SK-N-SH treated with all-trans-retinoic acid at 6 μM for 48 hours (cell line): ENCODE data around the gene TDRD9.

Experiments used
- ATAC-seq: fragments of 200-7000 bp; cut with Tn5 transposase; 3 replicates; pipeline ENCODE4 v1.9.1; 2020; ENCODE audit warnings: mild to moderate bottlenecking, moderate library complexity
- ARNTL ChIP-seq: fragments of 450-650 bp; formaldehyde crosslinking; IDR thresholded peaks from 2 replicates; pipeline ENCODE4 v1.5.0; 2020; ENCODE audit warnings: low read depth, mild to moderate bottlenecking, moderate library complexity, borderline replicate concordance
- BACH2 ChIP-seq: fragments of 250-450 bp; sonication (Bioruptor Pico); IDR thresholded peaks from 2 replicates; pipeline ENCODE4 v1.9.0; 2021; ENCODE audit warnings: mild to moderate bottlenecking, borderline replicate concordance
- CREB5 ChIP-seq: fragments of 250-450 bp; sonication (Bioruptor Pico); IDR thresholded peaks from 2 replicates; pipeline ENCODE4 v1.5.1; 2020; ENCODE audit warnings: low read depth, mild to moderate bottlenecking, moderate library complexity
- CSDC2 ChIP-seq: fragments of 250-450 bp; sonication (Bioruptor Pico); IDR thresholded peaks from 2 replicates; pipeline ENCODE4 v1.5.0; 2020; ENCODE audit warnings: mild to moderate bottlenecking, moderate library complexity
- CSRNP3 ChIP-seq: fragments of 250-450 bp; sonication (Bioruptor Pico); IDR thresholded peaks from 2 replicates; pipeline ENCODE4 v1.5.1; 2021; ENCODE audit warnings: mild to moderate bottlenecking, moderate library complexity
- GLIS3 ChIP-seq: fragments of 250-450 bp; sonication (Bioruptor Pico); IDR thresholded peaks from 2 replicates; pipeline ENCODE4 v1.5.0; 2020; ENCODE audit warnings: mild to moderate bottlenecking, moderate library complexity
- ISL1 ChIP-seq: fragments of 250-450 bp; sonication (Bioruptor Pico); IDR thresholded peaks from 2 replicates; pipeline ENCODE4 v2.1.2; 2022; ENCODE audit warnings: mild to moderate bottlenecking, moderate library complexity
- OSR1 ChIP-seq: fragments of 250-450 bp; sonication (Bioruptor Pico); IDR thresholded peaks from 2 replicates; pipeline ENCODE4 v1.8.0; 2022; ENCODE audit warnings: moderate library complexity, mild to moderate bottlenecking, inconsistent platforms
- POU6F1 ChIP-seq: fragments of 250-450 bp; sonication (Bioruptor Pico); IDR thresholded peaks from 2 replicates; pipeline ENCODE4 v1.8.0; 2021; ENCODE audit warnings: low read depth, mild to moderate bottlenecking, moderate library complexity, borderline replicate concordance
- PPARA ChIP-seq: fragments of 250-450 bp; sonication (Bioruptor Pico); IDR thresholded peaks from 2 replicates; pipeline ENCODE4 v1.5.0; 2020; ENCODE audit warnings: mild to moderate bottlenecking, borderline replicate concordance
- RARB ChIP-seq: fragments of 250-450 bp; sonication (Bioruptor Pico); IDR thresholded peaks from 2 replicates; pipeline ENCODE4 v1.8.0; 2021; ENCODE audit warnings: mild to moderate bottlenecking, moderate library complexity
- SNAI2 ChIP-seq: fragments of 250-450 bp; sonication (Bioruptor Pico); IDR thresholded peaks from 2 replicates; pipeline ENCODE4 v1.5.0; 2020; ENCODE audit warnings: mild to moderate bottlenecking, moderate library complexity
- TCF4 ChIP-seq: fragments of 250-450 bp; sonication (Bioruptor Pico); IDR thresholded peaks from 2 replicates; pipeline ENCODE4 v1.8.0; 2021; ENCODE audit warnings: mild to moderate bottlenecking, moderate library complexity, borderline replicate concordance
- TOX ChIP-seq: fragments of 250-450 bp; sonication (Bioruptor Pico); IDR thresholded peaks from 2 replicates; pipeline ENCODE4 v1.8.0; 2021; ENCODE audit warnings: mild to moderate bottlenecking, moderate library complexity, borderline replicate concordance
- ZC3H10 ChIP-seq: fragments of 250-450 bp; sonication (Bioruptor Pico); IDR thresholded peaks from 2 replicates; pipeline ENCODE4 v1.5.1; 2021; ENCODE audit warnings: mild to moderate bottlenecking, moderate library complexity
- ZFP3 ChIP-seq: fragments of 250-450 bp; sonication (Bioruptor Pico); IDR thresholded peaks from 2 replicates; pipeline ENCODE4 v1.5.0; 2020; ENCODE audit warnings: mild to moderate bottlenecking, moderate library complexity
- ZFP30 ChIP-seq: fragments of 450-650 bp; formaldehyde crosslinking; IDR thresholded peaks from 2 replicates; pipeline ENCODE4 v1.5.0; 2022; ENCODE audit warnings: mild to moderate bottlenecking, moderate library complexity
- ZNF565 ChIP-seq: fragments of 450-650 bp; formaldehyde crosslinking; conservative IDR thresholded peaks from 2 replicates; pipeline ENCODE4 v1.5.0; 2020; ENCODE audit warnings: low read depth, mild to moderate bottlenecking, moderate library complexity
- ZNF70 ChIP-seq: fragments of 450-650 bp; formaldehyde crosslinking; IDR thresholded peaks from 2 replicates; pipeline ENCODE4 v1.5.0; 2020; ENCODE audit warnings: mild to moderate bottlenecking, moderate library complexity
- TF ChIP-seq, protein P1 (sequence below): fragments of 250-450 bp; sonication (Bioruptor Pico); IDR thresholded peaks from 2 replicates; pipeline ENCODE4 v1.8.0; 2020; ENCODE audit warnings: mild to moderate bottlenecking, moderate library complexity, borderline replicate concordance

TDRD9 gene

GRCh38 chr14:104069541-104069940 is 141.3 kb downstream of the TDRD9 start (continued):
- TF ChIP-seq ARNTL (CRISPR knock-in tag) (no peak), ZFP30 (CRISPR knock-in tag) (no peak)
- TF ChIP-seq, all 23 proteins: peak for 0

DNA sequence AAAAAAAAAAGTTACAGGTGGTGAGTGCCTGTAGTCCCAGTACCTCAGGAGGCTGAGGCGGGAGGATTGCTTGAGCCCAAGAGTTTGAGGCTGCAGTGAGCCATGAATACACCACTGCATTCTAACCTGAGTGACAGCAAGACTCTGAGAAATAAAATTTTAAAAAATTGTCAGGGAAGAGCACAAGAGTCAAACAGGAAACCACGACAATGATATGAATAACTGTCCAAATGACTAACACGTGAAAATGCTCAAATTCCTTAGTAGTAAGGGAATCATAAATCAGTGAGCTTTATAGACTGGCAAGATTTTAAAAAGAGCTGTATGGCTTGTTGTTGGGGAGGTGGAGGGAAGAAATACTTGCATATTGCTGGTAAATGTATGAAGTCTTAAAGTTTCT is 144.3 kb downstream of the TDRD9 start:
- no peak for TF ChIP-seq CSRNP3
- no peak for TF ChIP-seq ISL1
- no peak for TF ChIP-seq TCF4 (CRISPR knock-in tag)
- TF ChIP-seq GLIS3, result no peak
- TF ChIP-seq ARNTL (CRISPR knock-in tag), result no peak
- TF ChIP-seq ZFP30 (CRISPR knock-in tag), result no peak
- no peak for TF ChIP-seq POU6F1 (CRISPR knock-in tag)
- TF ChIP-seq ZFP3 (CRISPR knock-in tag), result no peak
- no peak for TF ChIP-seq ZC3H10
- no peak for TF ChIP-seq BACH2 (CRISPR knock-in tag)
- TF ChIP-seq ZNF565 (CRISPR knock-in tag), result no peak
- no peak for ATAC-seq

DNA sequence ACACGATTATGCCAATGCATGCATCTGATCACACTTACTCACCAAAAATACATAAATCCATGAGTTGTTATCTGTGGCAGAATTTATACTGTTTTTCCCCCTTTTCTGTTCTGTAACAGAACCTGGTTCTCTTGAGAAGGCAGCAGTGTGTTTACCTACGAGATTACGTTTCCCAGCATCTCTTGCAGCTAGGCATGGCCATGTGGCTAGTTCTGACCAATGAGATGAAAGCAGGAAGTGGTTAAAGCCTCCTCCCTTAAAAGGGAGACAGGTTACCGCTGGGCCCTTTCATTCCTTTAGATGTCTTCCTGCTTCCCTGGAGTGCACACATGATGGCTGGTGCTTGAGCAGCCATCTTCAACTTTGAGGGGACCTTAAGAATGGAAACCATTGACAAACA is 145.5 kb downstream of the TDRD9 start:
- TF ChIP-seq CSRNP3, result no peak
- TF ChIP-seq SNAI2 (CRISPR knock-in tag), result no peak
- TF ChIP-seq RARB (CRISPR knock-in tag), result no peak
- no peak for TF ChIP-seq TOX (CRISPR knock-in tag)
- no peak for TF ChIP-seq PPARA
- no peak for TF ChIP-seq CREB5 (CRISPR knock-in tag)
- TF ChIP-seq ZFP3 (CRISPR knock-in tag), result no peak
- no peak for TF ChIP-seq CSDC2
- no peak for TF ChIP-seq ARNTL (CRISPR knock-in tag)
- no peak for TF ChIP-seq ZNF70
- TF ChIP-seq, protein P1, sequence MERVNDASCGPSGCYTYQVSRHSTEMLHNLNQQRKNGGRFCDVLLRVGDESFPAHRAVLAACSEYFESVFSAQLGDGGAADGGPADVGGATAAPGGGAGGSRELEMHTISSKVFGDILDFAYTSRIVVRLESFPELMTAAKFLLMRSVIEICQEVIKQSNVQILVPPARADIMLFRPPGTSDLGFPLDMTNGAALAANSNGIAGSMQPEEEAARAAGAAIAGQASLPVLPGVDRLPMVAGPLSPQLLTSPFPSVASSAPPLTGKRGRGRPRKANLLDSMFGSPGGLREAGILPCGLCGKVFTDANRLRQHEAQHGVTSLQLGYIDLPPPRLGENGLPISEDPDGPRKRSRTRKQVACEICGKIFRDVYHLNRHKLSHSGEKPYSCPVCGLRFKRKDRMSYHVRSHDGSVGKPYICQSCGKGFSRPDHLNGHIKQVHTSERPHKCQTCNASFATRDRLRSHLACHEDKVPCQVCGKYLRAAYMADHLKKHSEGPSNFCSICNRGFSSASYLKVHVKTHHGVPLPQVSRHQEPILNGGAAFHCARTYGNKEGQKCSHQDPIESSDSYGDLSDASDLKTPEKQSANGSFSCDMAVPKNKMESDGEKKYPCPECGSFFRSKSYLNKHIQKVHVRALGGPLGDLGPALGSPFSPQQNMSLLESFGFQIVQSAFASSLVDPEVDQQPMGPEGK, result no peak
- TF ChIP-seq ISL1, result no peak
- TF ChIP-seq GLIS3, result no peak
- no peak for TF ChIP-seq POU6F1 (CRISPR knock-in tag)
- TF ChIP-seq ZFP30 (CRISPR knock-in tag), result no peak
- TF ChIP-seq OSR1, result no peak
- no peak for TF ChIP-seq ZNF565 (CRISPR knock-in tag)

More for the DNA sequence above, 145.5 kb downstream of the TDRD9 start:
- no peak for ATAC-seq
